22Rv1 (cell line): ENCODE results near the gene BST1.

Experiments used
- CTCF ChIP-seq: fragments of 450-650 bp; IDR thresholded peaks from 2 replicates; pipeline ENCODE4 v1.5.1; 2017; ENCODE audit warnings: mild to moderate bottlenecking
- ZFX ChIP-seq: fragments of 450-650 bp; IDR thresholded peaks from 2 replicates; pipeline ENCODE4 v1.6.1; 2017; ENCODE audit warnings: antibody characterized with exemption, borderline replicate concordance

GRCh38 chr4:15735536-15735935 is 32.7 kb downstream of the BST1 start:
- TF ChIP-seq CTCF (no peak), ZFX (no peak)
